ENCODE results near the gene TRPC4AP.

DNA sequence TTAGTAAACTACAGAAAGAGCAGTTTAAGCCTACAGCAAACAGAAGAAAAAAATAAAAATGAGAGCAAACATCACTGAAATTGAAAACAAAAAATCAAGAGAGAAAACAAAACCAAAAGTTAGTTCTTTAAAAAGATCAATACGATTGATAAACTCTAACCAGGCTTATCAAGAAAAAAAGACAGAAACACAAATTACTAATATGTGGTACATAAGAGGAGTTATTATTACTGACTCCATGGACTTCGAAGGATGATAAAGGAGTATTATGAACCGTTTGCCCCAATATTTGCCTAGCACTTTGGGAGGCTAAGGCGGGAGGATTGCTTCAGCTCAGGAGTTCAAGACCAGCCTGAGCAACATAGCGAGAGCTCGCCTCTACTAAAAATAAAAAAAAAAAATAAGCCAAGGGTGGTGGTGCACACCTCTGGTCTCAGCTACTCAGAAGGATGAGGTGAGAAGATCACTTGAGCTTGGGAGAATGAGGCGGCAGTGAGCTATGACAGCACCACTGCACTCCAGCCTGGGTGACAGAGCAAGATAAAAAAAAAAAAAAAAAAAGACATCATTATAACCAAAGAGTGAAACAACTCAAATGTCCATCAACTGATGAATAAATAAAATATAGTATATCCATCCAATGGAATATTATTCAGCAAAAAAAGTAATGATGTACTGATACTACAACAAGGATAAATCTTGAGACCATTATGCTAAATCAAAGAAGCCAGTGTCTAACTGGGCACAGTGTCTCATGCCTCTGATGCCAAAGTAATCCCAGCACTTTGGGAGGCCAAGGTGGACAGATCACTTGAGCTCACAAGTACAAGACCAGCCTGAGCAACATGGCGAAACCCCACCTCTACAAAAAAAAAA, 12.9 kb downstream of the TRPC4AP start:
- TF ChIP-seq, protein P1, sequence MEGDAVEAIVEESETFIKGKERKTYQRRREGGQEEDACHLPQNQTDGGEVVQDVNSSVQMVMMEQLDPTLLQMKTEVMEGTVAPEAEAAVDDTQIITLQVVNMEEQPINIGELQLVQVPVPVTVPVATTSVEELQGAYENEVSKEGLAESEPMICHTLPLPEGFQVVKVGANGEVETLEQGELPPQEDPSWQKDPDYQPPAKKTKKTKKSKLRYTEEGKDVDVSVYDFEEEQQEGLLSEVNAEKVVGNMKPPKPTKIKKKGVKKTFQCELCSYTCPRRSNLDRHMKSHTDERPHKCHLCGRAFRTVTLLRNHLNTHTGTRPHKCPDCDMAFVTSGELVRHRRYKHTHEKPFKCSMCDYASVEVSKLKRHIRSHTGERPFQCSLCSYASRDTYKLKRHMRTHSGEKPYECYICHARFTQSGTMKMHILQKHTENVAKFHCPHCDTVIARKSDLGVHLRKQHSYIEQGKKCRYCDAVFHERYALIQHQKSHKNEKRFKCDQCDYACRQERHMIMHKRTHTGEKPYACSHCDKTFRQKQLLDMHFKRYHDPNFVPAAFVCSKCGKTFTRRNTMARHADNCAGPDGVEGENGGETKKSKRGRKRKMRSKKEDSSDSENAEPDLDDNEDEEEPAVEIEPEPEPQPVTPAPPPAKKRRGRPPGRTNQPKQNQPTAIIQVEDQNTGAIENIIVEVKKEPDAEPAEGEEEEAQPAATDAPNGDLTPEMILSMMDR (IDR thresholded peaks at IDR 0.05) = no peak
- no peak for TF ChIP-seq POLR2A (IDR thresholded peaks at IDR 0.05)
